HG03520 (cell line): ENCODE results near the gene EML6.

Source experiments
- ATAC-seq: cut with Tn5 transposase; IDR thresholded peaks from one replicate; pipeline ENCODE4 v1.9.1; 2021; ENCODE audit warnings: mild to moderate bottlenecking, moderate library complexity; ENCODE audit not compliant: unreplicated experiment

The EML6 gene

DNA sequence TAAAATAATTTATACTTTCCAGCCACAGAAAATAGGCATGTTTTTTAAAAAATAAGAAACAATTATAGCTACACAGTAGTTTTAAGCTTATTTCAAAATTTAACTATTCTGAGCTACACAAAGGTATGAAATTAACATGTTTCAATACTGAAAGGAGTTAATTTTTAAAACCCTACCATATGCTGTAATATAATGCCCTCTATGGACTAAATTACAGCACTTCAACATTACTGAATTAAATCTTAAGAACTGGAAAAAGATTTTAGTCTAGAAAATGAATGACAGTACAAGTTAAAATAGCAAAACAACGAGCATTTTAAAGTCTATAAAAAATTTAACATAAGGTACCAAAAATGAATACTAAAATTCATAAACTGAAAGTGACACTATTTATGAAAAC lies 290.5 kb downstream of the EML6 start:
- no peak for ATAC-seq

- ATAC-seq: no peak
Observed at GRCh38 chr2:55014962-55015939, 291.8 kb downstream of the EML6 start.

DNA sequence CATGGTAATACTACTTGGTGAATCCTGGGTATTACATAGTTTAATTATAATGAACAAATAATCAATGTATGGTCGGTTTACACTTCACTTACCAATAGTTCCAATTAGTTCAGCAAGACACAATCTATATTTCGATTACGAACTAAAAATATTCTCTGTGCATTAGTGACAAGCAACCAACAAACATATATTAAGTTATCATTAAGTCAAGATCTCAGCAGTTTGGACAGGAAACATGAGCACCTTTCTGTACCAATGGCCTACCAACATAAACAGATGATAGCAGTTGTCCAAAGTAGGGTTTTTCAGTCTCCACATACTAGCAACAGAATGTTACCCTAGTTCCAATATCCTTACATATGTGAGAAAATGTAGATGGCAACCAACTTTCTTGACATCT lies 294.0 kb downstream of the EML6 start:
- no peak for ATAC-seq

DNA sequence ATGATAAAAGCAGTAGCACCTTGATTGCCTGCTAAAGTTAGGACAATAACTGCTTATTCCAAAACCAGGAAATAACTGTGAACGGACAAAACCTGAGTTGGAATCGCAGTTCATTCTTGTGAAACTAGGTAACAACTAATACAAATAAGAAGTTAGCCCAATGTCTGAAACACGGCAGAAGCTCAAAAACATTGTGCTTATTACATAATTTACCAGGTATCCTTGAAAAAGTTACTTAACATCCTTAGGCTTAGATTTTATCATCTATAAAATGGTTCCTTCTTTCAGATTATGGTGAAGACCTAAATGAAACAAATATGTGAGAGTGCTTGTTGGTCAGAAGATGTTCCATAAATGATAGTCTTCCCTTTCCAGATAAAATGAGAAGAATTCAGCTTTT lies 294.4 kb downstream of the EML6 start:
- ATAC-seq: no peak

- ATAC-seq: no peak
Observed at GRCh38 chr2:55018619-55019018, 295.2 kb downstream of the EML6 start.

- ATAC-seq: no peak
Observed at GRCh38 chr2:55019526-55020258, 296.2 kb downstream of the EML6 start.
